Left ventricle myocardium superior (tissue), 1 donor: ENCODE data around the gene MPHOSPH10. TPM values are rescaled to one million over a fixed set of nuclear protein-coding genes. Genes with fewer than 3 reads are reported as not detected.
"Not testable (repeated sequence)": the region's sequence is repeated elsewhere in the genome, so short reads cannot be mapped to it uniquely, and the experiment has no call there.

ENCODE experiments used
- ATAC-seq: fragments of 200-7000 bp; cut with Tn5 transposase; one replicate; pipeline ENCODE4 v1.9.1; 2020; ENCODE audit warnings: mild to moderate bottlenecking, moderate library complexity
- DNase-seq: peaks from one replicate; pipeline ENCODE4 v3.0.0-alpha.2; 2020
- intact Hi-C: fragments of 100-400 bp; cut with micrococcal nuclease; formaldehyde crosslinking; loops from one replicate; pipeline ENCODE4 v1.11.0; 2022
- total RNA-seq: library from RNA; stranded (reverse); fragmentation: NEBNext Ultra II Directional; extraction: Animal tissue kit (Norgen Biotek cat#: 25700); gene quantifications from one replicate; pipeline ENCODE4 v1.2.1, GENCODE V29; 2021
- donor health status: DM: no; HTN: yes; CAD: no; lungs with severe emphysema.

MPHOSPH10 gene
- total RNA-seq, 1 donor from 2014 or later, result 18.2 TPM

- ATAC-seq (no peak), DNase-seq (no peak)
- intact Hi-C loops, result no loop called here
Observed at GRCh38 chr2:71117063-71117462, 13.4 kb upstream of the MPHOSPH10 start.

- no peak for DNase-seq
- ATAC-seq, result peak; percentile 77
- intact Hi-C loops, result no loop called here
Observed at GRCh38 chr2:71120195-71120594, 10.2 kb upstream of the MPHOSPH10 start.

DNA sequence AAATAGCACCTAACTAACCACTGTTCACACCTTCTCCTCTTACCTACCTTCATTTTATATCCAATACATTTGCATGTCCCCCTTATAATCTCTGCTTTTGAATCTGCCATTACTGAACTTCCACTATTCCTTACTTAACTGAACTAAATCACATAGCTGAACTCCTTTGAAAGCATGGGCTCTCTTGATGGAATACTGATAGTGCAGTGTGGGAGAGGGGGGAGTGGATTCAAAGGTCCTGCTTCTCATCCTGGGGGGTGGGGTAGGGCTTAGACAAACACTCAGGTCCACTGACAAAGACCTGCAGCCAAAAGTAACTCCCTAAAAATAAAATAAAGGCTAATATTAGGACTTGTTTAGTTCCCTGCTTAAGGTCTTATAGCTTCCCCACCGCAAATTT, 9.0 kb upstream of the MPHOSPH10 start:
- ATAC-seq, result no peak
- DNase-seq, result no peak
- intact Hi-C loops, result no loop called here

DNA sequence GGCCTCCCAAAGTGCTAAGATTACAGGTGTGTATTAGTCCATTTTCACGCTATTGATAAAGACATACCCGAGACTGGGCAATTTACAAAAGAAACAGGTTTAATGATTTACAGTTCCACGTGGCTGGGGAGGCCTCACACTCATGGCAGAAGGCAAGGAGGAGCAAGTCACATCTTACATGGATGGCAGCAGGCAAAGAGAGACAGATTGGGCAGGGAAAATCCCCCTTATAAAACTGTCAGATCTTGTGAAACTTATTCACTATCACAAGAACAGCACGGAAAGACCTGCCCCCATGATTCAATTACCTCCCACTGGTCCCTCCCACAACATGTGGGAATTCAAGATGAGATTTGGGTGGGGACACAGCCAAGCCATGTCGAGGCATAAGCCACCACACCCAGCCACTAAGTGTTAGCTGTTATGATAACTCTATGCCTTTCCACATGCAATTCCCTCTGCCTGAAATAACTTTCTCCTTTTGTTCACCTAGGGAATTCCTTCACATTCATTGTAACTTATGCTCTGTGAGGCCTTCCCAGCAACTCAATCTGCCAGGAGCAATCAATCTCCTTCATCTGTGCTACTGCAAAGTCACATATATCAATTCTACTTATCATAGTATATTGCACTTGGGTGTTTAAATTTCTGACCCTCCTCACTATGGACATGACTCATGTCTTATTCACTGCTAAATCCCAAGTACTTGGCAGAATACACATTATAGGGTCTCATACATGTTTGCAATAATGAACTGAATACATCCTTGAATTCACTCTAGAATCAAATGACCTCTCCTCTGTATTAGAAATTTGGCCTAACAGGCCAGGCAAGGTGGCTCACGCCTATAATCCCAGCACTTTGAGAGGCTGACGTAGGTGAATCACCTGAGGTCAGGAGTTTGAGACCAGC, 7.8 kb upstream of the MPHOSPH10 start:
- ATAC-seq (no peak), DNase-seq (no peak)
- intact Hi-C loops, result no loop called here

GRCh38 chr2:71125506-71126294, 4.7 kb upstream of the MPHOSPH10 start:
- ATAC-seq (no peak), DNase-seq (no peak)
- intact Hi-C loops, result no loop called here

DNA sequence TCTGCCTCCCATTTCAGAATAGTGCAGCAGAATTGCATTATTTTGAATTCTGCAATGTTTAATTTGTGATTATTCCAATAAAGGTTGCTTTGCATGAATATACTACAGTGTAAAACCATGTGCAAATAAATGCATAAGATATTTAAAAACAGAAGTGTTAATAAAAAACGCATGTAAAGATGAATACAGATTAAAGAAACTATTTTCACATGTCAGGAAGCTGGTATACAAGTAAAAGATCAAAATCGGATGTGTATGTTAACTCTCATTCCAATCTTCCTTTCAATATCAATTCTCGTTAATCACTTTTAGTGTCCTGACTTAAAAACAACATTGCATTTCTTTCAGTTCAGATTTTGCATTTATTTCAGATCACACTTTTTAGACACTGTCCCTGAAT, 3.5 kb upstream of the MPHOSPH10 start:
- no peak for DNase-seq
- no peak for ATAC-seq
- intact Hi-C loops, result no loop called here

DNA sequence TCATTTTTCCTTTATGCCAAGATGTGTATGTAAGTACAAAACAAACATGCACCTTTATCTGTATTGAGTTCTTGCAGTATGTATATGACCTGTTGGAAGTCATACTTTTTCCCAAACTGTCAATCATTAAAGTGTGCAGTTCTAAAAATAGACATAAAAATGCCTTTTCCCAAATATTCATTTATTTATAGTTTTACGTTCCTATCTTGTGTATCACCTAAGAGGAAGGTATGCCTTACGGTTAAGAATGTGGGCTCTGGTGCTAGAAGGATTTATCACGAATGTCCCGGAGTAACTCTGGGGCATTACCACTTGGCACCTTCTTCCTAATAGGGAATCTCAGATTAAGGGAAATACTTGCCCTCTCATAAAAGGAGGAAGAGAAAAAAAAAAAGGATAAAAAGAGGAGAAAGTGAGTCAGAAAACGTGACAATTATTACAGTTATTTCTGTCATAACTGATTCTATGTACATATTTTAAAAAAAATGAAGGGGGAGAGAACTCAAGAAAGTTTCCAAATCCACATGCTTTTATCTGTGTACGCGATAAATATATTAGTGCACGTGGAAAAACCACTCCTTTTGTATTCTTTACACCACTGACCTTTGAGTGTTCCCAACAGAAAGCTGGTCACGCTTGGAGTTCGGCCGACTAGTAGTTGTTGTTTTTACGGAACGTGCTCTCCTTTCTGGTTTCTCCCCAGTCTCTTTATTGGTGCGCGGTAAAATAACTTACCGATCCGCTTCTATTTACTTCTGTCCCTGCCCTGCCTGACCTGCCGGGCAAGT, 1.1 kb upstream of the MPHOSPH10 start:
- intact Hi-C loops, result no loop called here
- DNase-seq (no peak), ATAC-seq (no peak)

- ATAC-seq (peak; percentile 70), DNase-seq (no peak)
- intact Hi-C loops, result no loop called here
Observed at GRCh38 chr2:71129902-71130151, 607 bp upstream of the MPHOSPH10 start.

GRCh38 chr2:71130905-71131244, 441 bp downstream of the MPHOSPH10 start:
- intact Hi-C loops, result no loop called here
- DNase-seq, result no peak
- no peak for ATAC-seq

DNA sequence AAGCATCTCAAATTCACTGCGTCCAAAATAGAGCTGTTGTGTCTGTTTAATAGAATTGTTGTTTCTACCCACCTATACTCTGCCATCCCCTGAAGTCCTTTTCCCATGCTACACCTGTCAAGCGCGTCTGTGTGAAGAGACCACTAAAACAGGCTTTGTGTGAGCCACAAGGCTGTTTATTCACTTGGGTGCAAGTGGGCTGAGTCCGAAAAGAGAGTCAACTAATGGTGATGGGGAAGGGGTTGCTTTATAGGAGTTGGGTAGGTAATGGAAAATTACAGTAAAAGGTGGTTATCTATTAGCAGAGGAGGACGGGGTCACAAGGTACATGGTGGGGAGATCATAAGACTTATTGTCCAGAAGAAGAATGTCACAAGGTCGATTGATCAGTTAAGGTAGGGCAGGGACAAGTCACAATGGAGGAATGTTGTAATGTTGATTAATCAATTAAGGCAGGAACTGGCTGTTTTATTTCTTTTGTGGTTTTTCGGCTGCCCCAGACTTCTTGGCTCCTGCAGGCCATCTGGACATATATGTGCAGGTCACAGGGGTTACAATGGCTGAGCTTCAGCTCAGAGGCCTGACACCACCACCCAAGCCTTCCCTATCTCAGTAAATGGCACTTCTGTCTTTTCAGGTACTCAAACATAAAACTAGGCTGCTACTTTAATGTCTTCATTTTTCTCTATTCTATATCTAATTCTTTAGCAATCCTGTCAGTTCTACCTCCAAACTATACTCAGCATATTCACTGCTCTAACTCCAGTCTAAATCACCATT, 1.1 kb downstream of the MPHOSPH10 start:
- DNase-seq, ATAC-seq, intact Hi-C loops: not testable (repeated sequence)

GRCh38 chr2:71133603-71134002, 3.2 kb downstream of the MPHOSPH10 start:
- no peak for DNase-seq
- intact Hi-C loops, result no loop called here
- ATAC-seq, result no peak

DNA sequence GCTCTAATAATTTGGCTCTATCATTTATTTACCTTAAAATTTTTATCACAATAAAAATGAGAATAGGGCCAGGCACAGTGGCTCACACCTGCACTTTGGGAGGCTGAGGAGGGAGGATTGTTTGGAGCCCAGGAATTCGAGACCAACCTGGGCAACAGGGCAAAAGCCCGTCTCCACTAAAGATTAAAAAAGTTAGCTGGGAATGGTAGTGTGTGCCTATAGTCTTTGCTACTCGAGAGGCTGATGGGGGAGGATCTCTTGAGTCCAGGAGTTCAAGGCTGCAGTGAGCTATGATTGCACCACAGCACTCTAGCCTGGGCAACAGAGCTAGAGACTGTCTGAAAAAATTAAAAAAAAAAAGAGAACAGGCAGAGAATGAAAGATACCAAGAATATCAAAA, 5.7 kb downstream of the MPHOSPH10 start:
- intact Hi-C loops, result no loop called here
- DNase-seq, result no peak

DNA sequence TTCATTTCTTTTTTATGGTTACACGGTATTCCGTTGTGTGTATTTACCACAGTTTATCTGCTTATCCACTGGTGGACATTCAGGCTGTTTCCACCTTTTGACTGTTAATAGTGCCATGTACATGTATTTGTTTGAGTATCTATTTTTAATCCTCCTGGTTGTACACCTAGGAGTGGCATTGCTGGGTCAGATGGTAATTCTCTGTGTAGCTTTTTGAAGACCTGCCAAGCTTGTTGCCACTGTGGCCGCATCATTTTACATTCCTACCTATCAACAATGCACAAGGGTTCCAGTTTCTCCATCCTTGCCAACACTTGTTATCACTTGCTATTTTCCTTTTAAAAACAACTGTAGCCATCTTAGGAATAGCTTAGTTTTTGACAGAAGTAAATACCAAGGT, 13.3 kb downstream of the MPHOSPH10 start:
- DNase-seq (no peak), ATAC-seq (peak; percentile 85)
- intact Hi-C loops, result no loop called here

More for the DNA sequence above, 5.7 kb downstream of the MPHOSPH10 start:
- ATAC-seq, result no peak

GRCh38 chr2:71148506-71149063, 18.2 kb downstream of the MPHOSPH10 start:
- ATAC-seq, result peak; percentile 69
- peak; percentile 41 for DNase-seq

DNA sequence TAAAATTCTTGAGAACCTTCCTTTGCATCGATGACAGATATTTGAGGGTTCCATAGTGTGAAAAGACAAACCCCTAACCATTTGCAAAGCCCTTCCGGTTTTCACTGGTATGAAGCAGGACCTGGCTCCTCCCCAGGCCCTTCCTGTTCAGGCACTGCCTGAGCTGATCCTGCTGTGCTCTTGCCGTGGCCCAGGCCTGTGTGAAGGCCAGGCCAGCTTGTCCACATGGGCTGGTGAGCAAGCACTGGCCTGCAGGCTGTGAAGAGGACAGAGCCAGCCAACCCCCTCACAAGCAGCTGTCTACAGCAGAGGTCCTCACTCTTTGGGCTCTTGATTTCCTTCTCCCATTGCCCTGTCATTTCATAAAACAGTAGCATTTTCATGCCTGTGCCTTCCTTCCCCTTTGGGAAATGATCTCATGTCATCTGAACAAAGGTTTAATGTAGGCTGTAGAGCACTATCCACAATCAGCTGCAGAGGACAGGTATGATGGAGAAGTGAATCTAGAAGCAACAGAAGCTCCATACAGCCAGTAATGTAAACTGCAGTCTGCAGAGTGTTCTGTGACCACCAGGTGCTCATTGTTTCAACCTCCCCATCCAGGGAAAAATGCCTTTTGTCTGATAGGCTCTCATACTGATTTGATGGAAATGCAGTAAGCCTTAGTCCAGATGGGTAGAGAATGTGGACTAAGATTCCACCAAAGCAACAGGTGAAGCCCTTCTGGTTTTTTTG, 19.8 kb downstream of the MPHOSPH10 start:
- ATAC-seq, result peak; percentile 36
- no peak for DNase-seq
- intact Hi-C loops, result no loop called here

More at GRCh38 chr2:71148506-71149063, 18.2 kb downstream of the MPHOSPH10 start:
- intact Hi-C loops, result no loop called here

- ATAC-seq, result no peak
- intact Hi-C loops, result no loop called here
- no peak for DNase-seq
Observed at GRCh38 chr2:71151620-71152019, 21.2 kb downstream of the MPHOSPH10 start.

GRCh38 chr2:71153585-71154224, 23.3 kb downstream of the MPHOSPH10 start:
- ATAC-seq (no peak), DNase-seq (no peak)
- intact Hi-C loops, result no loop called here

GRCh38 chr2:71154279-71154678, 23.8 kb downstream of the MPHOSPH10 start:
- intact Hi-C loops, result no loop called here
- ATAC-seq, result no peak
- no peak for DNase-seq
